Right atrium auricular region (tissue), 2 donors: ENCODE data around the gene REPS2. TPM values are rescaled to one million over a fixed set of nuclear protein-coding genes. Genes with fewer than 3 reads are reported as not detected.

Source experiments
- DNase-seq: peaks from one replicate; pipeline ENCODE4 v3.0.0-alpha.2; 2019; ENCODE audit warnings: low spot score
- H3K27ac ChIP-seq, 2 donors: fragments of 200-600 bp; sonication (generic); 1 replicate in 1 of 2; 2 replicates in 1 of 2; pipeline ENCODE4 v1.5.1; 2016 to 2019
- H3K27me3 ChIP-seq, 2 donors: fragments of 200-600 bp; sonication (generic); one replicate each; pipeline versions ENCODE4 v1.5.1 to v1.6.0; 2017 to 2019
- H3K36me3 ChIP-seq: fragments of 200-600 bp; sonication (generic); one replicate; pipeline ENCODE4 v1.5.1; 2016
- H3K4me1 ChIP-seq, 2 donors: fragments of 200-600 bp; sonication (generic); one replicate each; pipeline versions ENCODE4 v1.5.1 to v1.6.0; 2017 to 2019
- H3K4me3 ChIP-seq, 2 donors: fragments of 200-600 bp; sonication (generic); 1 replicate in 1 of 2; 2 replicates in 1 of 2; pipeline ENCODE4 v1.5.1; 2017 to 2019; ENCODE audit warnings: mild to moderate bottlenecking in 1 of 2, moderate library complexity in 1 of 2
- H3K9me3 ChIP-seq, 2 donors: fragments of 200-600 bp; sonication (generic); one replicate each; pipeline ENCODE4 v1.5.1; 2019
- total RNA-seq, 2 donors: library from RNA; depleted of rRNA; stranded (reverse); fragments of >200 nt; gene quantifications; one replicate each; pipeline ENCODE4 v1.1.0, GENCODE V29; 2016
- TF ChIP-seq, protein P1 (sequence below), 2 donors: fragments of 200-600 bp; sonication (generic); IDR thresholded peaks; one replicate each; pipeline ENCODE4 v1.5.1; 2019; ENCODE audit warnings: antibody characterized with exemption in 2 of 2

Gene REPS2
- total RNA-seq, 2 donors from 2014 or later, result 6.2 to 14.1 TPM

DNA sequence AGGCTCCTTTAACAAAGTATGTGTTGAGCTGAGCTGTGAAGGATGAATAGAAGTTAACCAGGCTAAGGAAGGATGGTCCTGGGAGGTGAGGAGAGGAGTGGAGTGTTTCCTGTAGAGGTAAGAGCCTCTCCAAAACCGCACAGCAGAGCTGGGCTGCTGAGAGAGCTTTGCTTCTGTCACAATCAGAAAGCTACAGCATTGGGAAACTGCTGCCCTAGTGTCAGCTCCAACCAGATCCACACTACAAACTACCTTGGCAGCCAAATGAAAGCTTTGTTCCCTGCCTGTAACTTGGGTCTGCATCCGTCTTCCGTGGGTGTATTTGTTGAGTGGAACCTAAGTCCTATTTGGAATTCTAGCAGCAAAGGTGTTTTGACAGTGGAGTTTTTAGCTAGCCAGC is 91.8 kb downstream of the REPS2 start:
- peaks cover 0 to 6% of the 10 kb centered on the region in 2 donors for H3K4me1 ChIP-seq

DNA sequence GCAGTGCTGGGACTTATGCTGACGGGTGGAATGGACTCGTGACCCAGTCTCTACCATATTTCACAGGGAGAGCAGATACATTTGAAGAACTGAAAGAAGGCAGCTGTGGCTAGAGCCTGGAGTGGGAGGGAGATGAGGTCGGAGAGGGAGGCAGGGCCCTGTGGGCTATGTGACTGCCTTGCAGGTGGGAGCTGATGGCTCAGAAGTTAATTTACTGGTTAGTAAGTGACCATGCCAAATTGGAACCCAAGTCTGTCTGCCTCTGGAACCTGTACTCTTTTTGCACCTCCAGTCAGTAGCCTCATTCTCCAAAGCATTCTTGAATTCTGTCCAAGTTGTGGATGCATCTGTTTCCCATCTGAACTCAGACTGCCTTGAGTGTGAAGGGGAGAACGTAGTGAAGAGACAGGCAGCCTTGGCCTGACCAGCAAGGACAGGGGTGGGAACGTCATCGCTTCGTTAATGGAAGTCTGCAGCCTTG is 92.3 kb downstream of the REPS2 start:
- TF ChIP-seq, protein P1, sequence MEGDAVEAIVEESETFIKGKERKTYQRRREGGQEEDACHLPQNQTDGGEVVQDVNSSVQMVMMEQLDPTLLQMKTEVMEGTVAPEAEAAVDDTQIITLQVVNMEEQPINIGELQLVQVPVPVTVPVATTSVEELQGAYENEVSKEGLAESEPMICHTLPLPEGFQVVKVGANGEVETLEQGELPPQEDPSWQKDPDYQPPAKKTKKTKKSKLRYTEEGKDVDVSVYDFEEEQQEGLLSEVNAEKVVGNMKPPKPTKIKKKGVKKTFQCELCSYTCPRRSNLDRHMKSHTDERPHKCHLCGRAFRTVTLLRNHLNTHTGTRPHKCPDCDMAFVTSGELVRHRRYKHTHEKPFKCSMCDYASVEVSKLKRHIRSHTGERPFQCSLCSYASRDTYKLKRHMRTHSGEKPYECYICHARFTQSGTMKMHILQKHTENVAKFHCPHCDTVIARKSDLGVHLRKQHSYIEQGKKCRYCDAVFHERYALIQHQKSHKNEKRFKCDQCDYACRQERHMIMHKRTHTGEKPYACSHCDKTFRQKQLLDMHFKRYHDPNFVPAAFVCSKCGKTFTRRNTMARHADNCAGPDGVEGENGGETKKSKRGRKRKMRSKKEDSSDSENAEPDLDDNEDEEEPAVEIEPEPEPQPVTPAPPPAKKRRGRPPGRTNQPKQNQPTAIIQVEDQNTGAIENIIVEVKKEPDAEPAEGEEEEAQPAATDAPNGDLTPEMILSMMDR (IDR thresholded peaks at IDR 0.05), result no peak
- no peak for DNase-seq
- Histone ChIP-seq H3K36me3 (no peaks in the 10 kb centered on the region), H3K27me3 (no peaks in the 10 kb centered on the region), H3K4me1 (peaks cover 0 to 6% of the 10 kb centered on the region in 2 donors), H3K9me3 (no peaks in the 10 kb centered on the region), H3K27ac (no peak overlapping the region), H3K4me3 (no peak overlapping the region)

More for the DNA sequence above, 91.8 kb downstream of the REPS2 start:
- Histone ChIP-seq H3K4me3 (no peak overlapping the region), H3K9me3 (no peaks in the 10 kb centered on the region), H3K36me3 (no peaks in the 10 kb centered on the region), H3K27ac (no peak overlapping the region), H3K27me3 (no peaks in the 10 kb centered on the region)
- no peak for DNase-seq
- TF ChIP-seq, protein P1 (IDR thresholded peaks at IDR 0.05), result no peak

DNA sequence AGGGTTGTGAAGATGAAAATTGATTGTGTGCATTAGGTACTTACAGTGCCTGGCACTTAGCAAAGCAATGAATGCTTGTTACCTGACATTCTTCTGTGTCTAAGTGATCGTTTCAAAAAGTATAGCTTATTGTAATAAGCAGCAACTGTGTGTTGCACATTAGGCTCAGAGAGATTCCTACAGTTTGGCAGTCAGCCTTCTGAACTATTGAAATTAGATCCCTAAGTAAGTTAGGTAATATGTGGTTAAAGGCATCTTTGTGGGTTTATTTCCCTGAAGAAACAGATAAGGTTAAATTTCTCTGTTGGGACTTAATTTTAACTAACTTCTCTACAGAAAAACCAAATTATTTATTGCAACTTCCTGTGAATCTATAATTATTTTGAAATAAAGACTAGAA is 93.4 kb downstream of the REPS2 start:
- no peak overlapping the region for H3K4me3 ChIP-seq
- no peaks in the 10 kb centered on the region for H3K36me3 ChIP-seq
- H3K4me1 ChIP-seq, result peaks cover 0 to 6% of the 10 kb centered on the region in 2 donors
- H3K27me3 ChIP-seq, result no peaks in the 10 kb centered on the region
- no peaks in the 10 kb centered on the region for H3K9me3 ChIP-seq
- TF ChIP-seq, protein P1 (IDR thresholded peaks at IDR 0.05), result no peak
- no peak for DNase-seq
- no peak overlapping the region for H3K27ac ChIP-seq

DNA sequence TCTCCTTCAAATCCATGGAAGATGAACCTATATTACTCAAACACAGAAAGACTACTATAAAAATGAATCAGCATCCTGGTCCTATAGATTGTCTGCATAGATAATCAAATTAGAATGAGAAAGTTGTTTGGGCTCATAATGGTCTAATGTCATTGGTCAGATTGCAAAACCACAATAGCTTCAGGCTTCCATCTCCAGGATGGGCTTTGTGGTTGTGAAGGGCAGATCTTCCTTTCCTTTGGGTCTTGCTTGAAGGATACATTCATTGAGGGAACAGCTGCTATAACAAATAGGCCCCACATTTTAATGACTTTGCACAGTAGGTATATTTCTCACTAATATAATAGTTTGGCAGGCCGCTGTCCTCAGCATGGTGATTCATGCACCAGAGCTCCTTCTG is 94.3 kb downstream of the REPS2 start:
- no peak for DNase-seq
- Histone ChIP-seq H3K36me3 (no peaks in the 10 kb centered on the region), H3K9me3 (no peaks in the 10 kb centered on the region), H3K4me3 (no peak overlapping the region), H3K27me3 (no peaks in the 10 kb centered on the region), H3K4me1 (peaks cover 0 to 6% of the 10 kb centered on the region in 2 donors), H3K27ac (no peak overlapping the region)
- TF ChIP-seq, protein P1 (IDR thresholded peaks at IDR 0.05), result no peak

DNA sequence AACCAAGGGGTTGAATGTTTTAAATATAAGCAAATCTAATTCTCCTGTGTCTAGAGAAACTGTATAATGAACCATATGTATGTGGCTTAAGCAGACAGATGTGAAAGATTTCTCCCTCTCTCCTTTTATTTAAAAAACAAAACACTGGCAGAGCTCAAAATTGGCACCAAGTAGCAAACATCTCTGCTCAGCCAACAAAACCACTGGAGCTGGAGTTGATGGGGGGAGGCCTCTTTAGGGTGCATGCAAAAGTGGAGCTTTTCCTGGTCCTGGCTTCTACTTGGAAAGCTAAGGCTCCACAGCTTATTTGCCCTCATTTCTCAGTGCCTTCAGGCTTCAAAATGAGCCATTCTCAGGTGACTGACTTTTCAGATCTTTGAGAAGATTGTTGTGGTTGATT is 95.6 kb downstream of the REPS2 start:
- TF ChIP-seq, protein P1 (IDR thresholded peaks at IDR 0.05), result no peak
- Histone ChIP-seq H3K9me3 (no peaks in the 10 kb centered on the region), H3K27me3 (no peaks in the 10 kb centered on the region), H3K4me1 (peaks cover 0 to 6% of the 10 kb centered on the region in 2 donors), H3K36me3 (no peaks in the 10 kb centered on the region), H3K4me3 (no peak overlapping the region), H3K27ac (no peak overlapping the region)
- DNase-seq, result no peak

DNA sequence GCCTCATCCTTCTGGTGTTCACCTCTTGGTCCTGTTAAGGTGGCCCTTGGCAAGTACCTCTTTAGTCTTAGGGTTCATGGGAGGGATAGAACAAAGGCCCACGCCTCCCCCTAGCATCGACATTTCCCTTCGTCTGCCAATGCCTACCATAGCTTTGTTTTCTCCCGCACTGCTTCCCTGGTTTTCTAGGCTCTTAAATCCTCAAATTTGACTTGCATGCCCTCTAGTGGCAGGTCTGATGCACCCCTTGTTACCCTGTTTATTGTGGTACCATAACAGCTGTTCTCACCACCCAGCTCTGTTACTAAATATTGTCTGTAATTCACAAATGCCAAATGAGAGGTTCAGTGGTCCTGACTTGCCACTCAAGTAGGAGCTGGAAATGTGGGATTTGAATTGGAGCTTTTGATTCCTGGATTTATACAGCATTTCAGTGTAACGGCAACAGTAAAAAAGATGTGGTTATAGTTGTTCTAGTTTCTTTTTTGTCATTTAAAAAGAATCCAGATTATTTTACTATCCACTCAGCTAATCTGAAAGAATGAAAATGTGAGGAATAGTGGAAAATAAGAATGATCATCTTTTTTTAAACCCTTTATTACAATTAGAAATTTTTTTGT is 100.1 kb downstream of the REPS2 start:
- H3K27ac ChIP-seq, result no peak overlapping the region
- no peak overlapping the region for H3K4me3 ChIP-seq
- no peaks in the 10 kb centered on the region for H3K36me3 ChIP-seq
- DNase-seq, result no peak
- TF ChIP-seq, protein P1 (IDR thresholded peaks at IDR 0.05), result peak; percentile 51 to 76
- no peaks in the 10 kb centered on the region for H3K4me1 ChIP-seq
- no peaks in the 10 kb centered on the region for H3K9me3 ChIP-seq
- H3K27me3 ChIP-seq, result no peaks in the 10 kb centered on the region
